HG03575 (cell line): Measurements from ENCODE around the gene ARHGAP8.

Experiments
- ATAC-seq: cut with Tn5 transposase; IDR thresholded peaks from one replicate; pipeline ENCODE4 v1.9.1; 2021; ENCODE audit not compliant: unreplicated experiment, insufficient number of reproducible peaks, low FRiP score; ENCODE audit errors: extremely low read depth

The ARHGAP8 gene

GRCh38 chr22:44723801-44724200 is 28.6 kb upstream of the ARHGAP8 start:
- no peak for ATAC-seq

GRCh38 chr22:44724416-44724815 is 28.0 kb upstream of the ARHGAP8 start:
- ATAC-seq = no peak

DNA sequence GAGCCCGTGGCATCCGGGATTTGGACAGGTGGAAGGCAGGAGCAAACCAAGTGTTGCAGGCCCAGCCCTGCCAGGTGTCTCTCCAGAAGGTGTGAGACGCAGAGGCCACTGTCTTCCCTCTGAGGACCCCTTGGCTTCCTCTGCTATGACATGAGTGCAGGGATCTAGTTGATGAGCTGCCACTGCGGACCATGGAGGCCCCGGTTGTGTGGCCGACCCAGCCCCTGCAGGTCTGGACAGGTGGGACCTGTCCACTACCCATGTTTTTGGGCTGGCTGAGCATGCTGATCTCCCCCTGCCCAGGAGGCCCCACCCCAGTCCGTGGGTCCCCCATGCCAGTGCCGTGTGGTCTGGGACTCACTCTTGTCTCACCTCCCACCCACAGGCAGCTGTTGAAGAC is 27.5 kb upstream of the ARHGAP8 start:
- no peak for ATAC-seq

DNA sequence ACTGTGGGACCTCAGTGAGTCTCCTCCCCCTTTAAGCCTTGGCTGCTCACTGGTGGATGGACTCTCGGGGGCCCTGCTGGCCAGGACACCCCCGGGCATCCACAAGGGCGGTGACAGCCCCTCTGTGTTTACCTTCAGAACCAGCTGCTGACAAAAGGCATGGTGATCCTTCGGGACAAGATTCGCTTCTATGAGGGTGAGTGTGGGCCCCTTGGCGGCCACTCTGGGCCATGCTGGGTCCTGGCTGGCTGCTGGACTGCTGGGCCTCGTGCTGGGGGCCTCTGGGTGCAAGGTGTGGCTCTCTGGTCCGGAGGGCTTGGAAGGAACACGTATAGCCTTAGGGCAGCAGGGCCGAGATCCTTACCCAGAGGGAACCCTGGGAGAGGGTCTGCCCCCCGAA is 25.9 kb upstream of the ARHGAP8 start:
- no peak for ATAC-seq

- no peak for ATAC-seq
Observed at GRCh38 chr22:44727148-44727547, 25.2 kb upstream of the ARHGAP8 start.

- no peak for ATAC-seq
Observed at GRCh38 chr22:44727709-44728108, 24.7 kb upstream of the ARHGAP8 start.

GRCh38 chr22:44728761-44729324 is 23.5 kb upstream of the ARHGAP8 start:
- no peak for ATAC-seq

- ATAC-seq = no peak
Observed at GRCh38 chr22:44729391-44730021, 22.9 kb upstream of the ARHGAP8 start.

- ATAC-seq = no peak
Observed at GRCh38 chr22:44730022-44730393, 22.4 kb upstream of the ARHGAP8 start.

- no peak for ATAC-seq
Observed at GRCh38 chr22:44730490-44731356, 21.7 kb upstream of the ARHGAP8 start.

GRCh38 chr22:44731357-44731970 is 20.9 kb upstream of the ARHGAP8 start:
- ATAC-seq = no peak

GRCh38 chr22:44732017-44732561 is 20.3 kb upstream of the ARHGAP8 start:
- no peak for ATAC-seq

GRCh38 chr22:44732661-44733060 is 19.7 kb upstream of the ARHGAP8 start:
- ATAC-seq = no peak

- ATAC-seq = no peak
Observed at GRCh38 chr22:44733426-44734106, 18.8 kb upstream of the ARHGAP8 start.

GRCh38 chr22:44734278-44734677 is 18.1 kb upstream of the ARHGAP8 start:
- no peak for ATAC-seq

DNA sequence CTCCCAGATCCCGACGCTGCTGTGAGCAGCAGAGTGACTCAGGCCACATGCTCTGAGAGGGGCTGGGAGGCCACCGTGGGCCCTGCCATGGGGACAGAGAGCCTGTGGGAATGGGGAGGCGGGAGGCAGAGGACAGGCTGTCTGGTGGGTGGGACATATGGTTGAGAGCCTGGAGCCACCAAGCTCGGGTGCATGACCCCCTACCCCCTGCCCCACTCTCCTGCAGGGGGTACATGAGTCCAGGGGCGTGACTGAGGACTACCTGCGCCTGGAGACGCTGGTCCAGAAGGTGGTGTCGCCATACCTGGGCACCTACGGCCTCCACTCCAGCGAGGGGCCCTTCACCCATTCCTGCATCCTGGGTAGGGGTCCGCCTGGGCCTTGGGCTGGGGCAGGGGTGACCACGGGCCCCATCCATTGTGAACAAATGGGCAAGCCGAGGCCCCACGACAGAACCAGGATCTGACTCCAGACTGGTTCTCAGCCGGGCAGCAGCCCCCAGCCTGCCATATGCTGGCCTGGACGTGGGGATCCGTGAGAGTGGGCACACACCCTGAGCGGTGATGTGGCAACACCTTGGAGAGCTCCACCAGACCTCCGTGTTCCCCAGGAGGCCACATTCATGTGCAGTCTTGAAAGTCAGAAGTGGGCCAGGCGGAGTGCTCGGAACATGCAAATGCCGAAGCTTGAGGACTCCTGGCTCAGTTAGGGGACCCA is 17.4 kb upstream of the ARHGAP8 start:
- no peak for ATAC-seq

GRCh38 chr22:44735518-44736428 is 16.6 kb upstream of the ARHGAP8 start:
- ATAC-seq = no peak
